ENCODE measurements around the gene SLC8A3. TPM values are rescaled to one million over a fixed set of nuclear protein-coding genes. Genes with fewer than 3 reads are reported as not detected.

Gene SLC8A3
- total RNA-seq, 4 donors from 2014 or later = 0.09 to 1.7 (median 0.23) TPM; not detected in 1

- no peaks in the 10 kb centered on the region for H3K9me3 ChIP-seq
- 61 to 72% methylated on average over 4 of the region's 4 CpGs for WGBS, 2 donors
- DNase-seq = no peak
- H3K36me3 ChIP-seq = no peaks in the 10 kb centered on the region
- H3K4me1 ChIP-seq = no peaks in the 10 kb centered on the region
- no peak overlapping the region for H3K4me3 ChIP-seq
- H3K27ac ChIP-seq = no peak overlapping the region
- intact Hi-C loops (cut with DNase I) = no loop called here
- TF ChIP-seq POLR2A (IDR thresholded peaks at IDR 0.05) = no peak
- no peak for TF ChIP-seq CTCF (IDR thresholded peaks at IDR 0.05)
- peaks cover 0 to under 1% (median 0%) of the 10 kb centered on the region in 4 donors for H3K27me3 ChIP-seq
Observed at GRCh38 chr14:70162358-70162757, 26.4 kb downstream of the SLC8A3 start.

- Histone ChIP-seq H3K27ac (no peak overlapping the region), H3K36me3 (no peaks in the 10 kb centered on the region), H3K9me3 (no peaks in the 10 kb centered on the region), H3K27me3 (peaks cover 0 to 9% (median 0%) of the 10 kb centered on the region in 4 donors), H3K4me1 (no peaks in the 10 kb centered on the region), H3K4me3 (no peak overlapping the region)
- DNase-seq = no peak
- TF ChIP-seq POLR2A (IDR thresholded peaks at IDR 0.05) = no peak
- TF ChIP-seq CTCF (IDR thresholded peaks at IDR 0.05) = no peak
- 76 to 89% methylated on average over 3 of the region's 3 CpGs for WGBS, 2 donors
- intact Hi-C loops (cut with DNase I) = no loop called here
Observed at GRCh38 chr14:70156592-70156991, 32.2 kb downstream of the SLC8A3 start.

- Histone ChIP-seq H3K4me3 (no peak overlapping the region), H3K9me3 (no peaks in the 10 kb centered on the region), H3K36me3 (no peaks in the 10 kb centered on the region), H3K4me1 (no peaks in the 10 kb centered on the region), H3K27me3 (peaks cover 0 to 9% (median 0%) of the 10 kb centered on the region in 4 donors), H3K27ac (no peak overlapping the region)
- TF ChIP-seq POLR2A (IDR thresholded peaks at IDR 0.05) = no peak
- intact Hi-C loops (cut with DNase I) = no loop called here
- WGBS, 2 donors = 71 to 78% methylated on average over 4 of the region's 4 CpGs
- DNase-seq = no peak
Observed at GRCh38 chr14:70152704-70153103, 36.0 kb downstream of the SLC8A3 start.

- no peaks in the 10 kb centered on the region for H3K9me3 ChIP-seq
- no peak overlapping the region for H3K27ac ChIP-seq
- no peak for TF ChIP-seq POLR2A (IDR thresholded peaks at IDR 0.05)
- no peak for TF ChIP-seq CTCF (IDR thresholded peaks at IDR 0.05)
- no peaks in the 10 kb centered on the region for H3K36me3 ChIP-seq
- no peak for DNase-seq
- 58 to 82% methylated on average over 3 of the region's 3 CpGs for whole genome bisulfite sequencing, 2 donors
- intact Hi-C loops (cut with DNase I) = no loop called here
- peaks cover 0 to 9% (median 0%) of the 10 kb centered on the region in 4 donors for H3K27me3 ChIP-seq
- H3K4me1 ChIP-seq = no peaks in the 10 kb centered on the region
- no peak overlapping the region for H3K4me3 ChIP-seq
Observed at GRCh38 chr14:70152081-70152480, 36.7 kb downstream of the SLC8A3 start.

GRCh38 chr14:70149596-70150165 is 39.1 kb downstream of the SLC8A3 start:
- Histone ChIP-seq H3K27ac (no peak overlapping the region), H3K36me3 (no peaks in the 10 kb centered on the region), H3K9me3 (no peaks in the 10 kb centered on the region), H3K4me3 (no peak overlapping the region), H3K4me1 (no peaks in the 10 kb centered on the region), H3K27me3 (no peaks in the 10 kb centered on the region)
- TF ChIP-seq POLR2A (IDR thresholded peaks at IDR 0.05) = no peak
- TF ChIP-seq CTCF (IDR thresholded peaks at IDR 0.05) = no peak
- 46 to 62% methylated on average over 4 of the region's 4 CpGs for WGBS, 2 donors
- intact Hi-C loops (cut with DNase I) = no loop called here
- no peak for DNase-seq
